GM19455 (cell line): ENCODE data around the gene PLP2.

Experiments
- ATAC-seq: cut with Tn5 transposase; IDR thresholded peaks from one replicate; pipeline ENCODE4 v1.9.1; 2021; ENCODE audit not compliant: unreplicated experiment

PLP2 gene

GRCh38 chrX:49208399-49208798 lies 36.7 kb downstream of the PLP2 start:
- ATAC-seq: no peak

GRCh38 chrX:49209434-49210251 lies 37.9 kb downstream of the PLP2 start:
- no peak for ATAC-seq

- ATAC-seq: no peak
These were observed 38.7 kb downstream of the PLP2 start for GRCh38 chrX:49210406-49210805.

- ATAC-seq: no peak
These were observed 39.4 kb downstream of the PLP2 start for GRCh38 chrX:49211074-49211473.

DNA sequence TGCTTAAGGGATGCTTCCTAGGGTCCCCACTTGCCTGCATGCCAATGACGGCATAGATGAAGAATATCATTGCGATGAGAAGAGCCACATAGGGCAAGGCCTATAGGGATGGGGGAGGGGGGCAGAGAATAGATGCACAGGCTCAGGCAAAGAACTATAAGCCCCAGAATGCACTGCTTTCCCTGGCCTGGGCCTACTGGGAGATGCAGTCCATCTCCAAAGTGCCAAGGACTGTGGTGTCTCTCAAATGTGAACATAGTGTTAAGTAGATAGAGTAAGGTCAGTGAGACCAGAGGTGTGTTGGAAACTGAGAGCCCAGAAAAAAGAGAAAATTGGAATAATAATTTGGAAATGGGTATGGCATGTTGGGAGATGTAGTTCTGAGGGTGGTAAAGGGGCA lies 40.5 kb downstream of the PLP2 start:
- no peak for ATAC-seq

DNA sequence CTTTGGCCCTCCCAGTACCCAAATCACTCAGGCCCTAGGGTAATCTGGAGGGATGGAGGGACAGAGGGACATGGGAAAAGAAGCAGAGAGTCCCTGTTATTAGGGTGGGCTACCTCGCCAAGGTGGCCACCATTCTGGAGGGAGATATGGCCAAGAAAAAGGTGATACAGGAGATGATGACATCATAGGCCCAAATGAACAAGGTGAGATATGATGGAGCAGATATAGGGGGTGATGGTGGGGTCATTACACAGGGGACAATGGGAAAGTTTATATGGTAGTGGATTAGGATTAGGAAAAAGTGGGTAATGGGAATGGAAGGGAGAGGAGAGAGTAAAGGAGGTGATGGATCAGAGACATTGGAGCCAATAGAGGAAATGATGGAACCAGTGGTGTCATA lies 41.2 kb downstream of the PLP2 start:
- ATAC-seq: no peak

DNA sequence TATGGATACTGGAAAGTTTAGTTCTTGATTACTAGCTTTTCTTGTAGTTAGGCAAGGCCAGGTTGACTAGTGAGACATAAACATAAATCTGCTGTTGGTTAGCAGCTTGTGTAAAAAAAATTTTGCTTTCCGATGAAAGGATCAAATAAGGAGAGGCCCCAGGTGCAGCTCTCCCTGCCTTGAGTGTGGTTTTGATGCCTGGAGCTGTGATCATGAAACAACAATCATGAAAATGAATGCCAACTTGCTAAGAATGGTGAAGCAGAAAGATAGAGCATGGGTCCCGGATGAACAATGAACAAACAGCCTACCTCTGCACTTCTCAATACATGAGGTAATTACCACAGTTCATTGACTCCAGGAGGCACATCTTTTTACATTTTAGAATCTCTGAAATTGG lies 42.7 kb downstream of the PLP2 start:
- ATAC-seq: no peak

GRCh38 chrX:49214996-49215526 lies 43.4 kb downstream of the PLP2 start:
- no peak for ATAC-seq

DNA sequence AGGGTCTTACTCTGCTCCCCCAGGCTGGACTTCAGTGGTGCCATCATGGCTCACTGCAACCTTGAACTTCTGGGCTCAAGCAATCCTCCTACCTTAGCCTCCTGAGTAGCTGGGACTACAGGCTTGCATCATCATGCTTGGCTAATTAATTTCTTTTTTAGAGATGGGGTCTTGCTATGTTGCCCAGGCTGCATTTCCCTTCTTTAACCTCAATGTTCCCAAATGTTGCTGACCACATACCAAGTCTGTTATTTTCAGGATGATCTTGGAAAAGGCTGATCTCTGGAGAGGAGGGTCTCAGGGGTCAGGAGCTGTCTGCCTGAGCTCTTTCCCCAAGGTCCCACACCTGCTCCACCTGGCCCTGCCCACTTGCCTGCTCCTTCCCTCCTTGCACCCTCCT lies 48.4 kb downstream of the PLP2 start:
- no peak for ATAC-seq

DNA sequence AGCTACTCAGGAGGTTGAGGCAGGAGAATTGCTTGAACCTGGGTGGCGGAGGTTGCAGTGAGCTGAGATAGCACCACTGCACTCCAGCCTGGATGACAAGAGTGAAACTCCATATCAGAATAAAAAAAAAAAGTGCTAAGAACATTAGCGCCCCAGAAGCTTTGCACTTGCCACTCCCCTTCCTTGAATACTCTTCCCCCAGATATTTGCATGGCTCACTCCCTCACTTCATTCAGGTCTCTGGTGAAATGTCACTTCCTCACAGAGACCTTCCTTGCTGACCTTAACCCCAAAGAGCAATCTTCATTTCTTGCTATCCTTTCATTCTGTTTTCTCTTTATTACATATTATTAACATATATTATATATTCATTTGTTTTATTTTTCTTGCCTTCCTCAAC lies 50.2 kb downstream of the PLP2 start:
- no peak for ATAC-seq
